Thyroid gland (tissue), 4 donors: ENCODE measurements around the gene PIWIL1.

Experiments used
- POLR2A ChIP-seq, 2 donors: fragments of 450-650 bp; IDR thresholded peaks; one replicate each; pipeline ENCODE4 v1.6.1; 2017; ENCODE audit warnings: antibody characterized with exemption in 2 of 2, mild to moderate bottlenecking in 2 of 2, moderate library complexity in 1 of 2
- TF ChIP-seq, protein P1 (sequence below), 6 experiments: fragments of 200-600 bp in 3 of 6; fragments of 450-650 bp in 3 of 6; sonication (generic) in 3 of 6; IDR thresholded peaks; one replicate each; pipeline ENCODE4 v1.5.1; 2016 to 2019; ENCODE audit warnings: antibody characterized with exemption in 6 of 6, mild to moderate bottlenecking in 2 of 6, inconsistent platforms in 1 of 6, moderate library complexity in 1 of 6

DNA sequence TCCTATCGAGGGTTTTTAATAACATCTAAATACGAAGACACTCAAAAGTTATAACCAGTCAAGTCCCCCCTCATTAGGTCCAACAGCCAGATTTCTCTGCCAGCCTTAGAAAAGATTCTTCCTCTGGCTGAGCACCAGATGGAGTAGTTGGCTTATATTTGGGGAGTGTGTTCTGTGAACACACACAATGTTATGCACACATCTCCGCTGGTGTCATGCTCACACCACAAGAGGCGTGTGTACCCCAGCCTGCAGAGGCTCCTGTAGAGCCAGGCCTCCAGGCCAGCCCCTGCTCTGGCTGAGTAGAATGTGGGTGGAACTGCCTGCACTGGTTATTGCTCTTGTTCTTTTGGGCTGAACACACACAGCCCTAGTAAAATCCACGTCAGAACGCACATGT is 64.0 kb downstream of the PIWIL1 start:
- TF ChIP-seq, protein P1, sequence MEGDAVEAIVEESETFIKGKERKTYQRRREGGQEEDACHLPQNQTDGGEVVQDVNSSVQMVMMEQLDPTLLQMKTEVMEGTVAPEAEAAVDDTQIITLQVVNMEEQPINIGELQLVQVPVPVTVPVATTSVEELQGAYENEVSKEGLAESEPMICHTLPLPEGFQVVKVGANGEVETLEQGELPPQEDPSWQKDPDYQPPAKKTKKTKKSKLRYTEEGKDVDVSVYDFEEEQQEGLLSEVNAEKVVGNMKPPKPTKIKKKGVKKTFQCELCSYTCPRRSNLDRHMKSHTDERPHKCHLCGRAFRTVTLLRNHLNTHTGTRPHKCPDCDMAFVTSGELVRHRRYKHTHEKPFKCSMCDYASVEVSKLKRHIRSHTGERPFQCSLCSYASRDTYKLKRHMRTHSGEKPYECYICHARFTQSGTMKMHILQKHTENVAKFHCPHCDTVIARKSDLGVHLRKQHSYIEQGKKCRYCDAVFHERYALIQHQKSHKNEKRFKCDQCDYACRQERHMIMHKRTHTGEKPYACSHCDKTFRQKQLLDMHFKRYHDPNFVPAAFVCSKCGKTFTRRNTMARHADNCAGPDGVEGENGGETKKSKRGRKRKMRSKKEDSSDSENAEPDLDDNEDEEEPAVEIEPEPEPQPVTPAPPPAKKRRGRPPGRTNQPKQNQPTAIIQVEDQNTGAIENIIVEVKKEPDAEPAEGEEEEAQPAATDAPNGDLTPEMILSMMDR (IDR thresholded peaks at IDR 0.05): peak in 4 of 6 experiments; percentile 36 to 63 (median 50)
- TF ChIP-seq POLR2A (IDR thresholded peaks at IDR 0.05): no peak
